GM12801 (cell line): Measurements from ENCODE around the gene MS4A7.

ENCODE experiments used
- TF ChIP-seq, protein P1 (sequence below): IDR thresholded peaks from one replicate; pipeline ENCODE4 v1.5.1; 2011; ENCODE audit warnings: control low read depth; ENCODE audit not compliant: insufficient read length; ENCODE audit errors: extremely low read depth

MS4A7 gene

DNA sequence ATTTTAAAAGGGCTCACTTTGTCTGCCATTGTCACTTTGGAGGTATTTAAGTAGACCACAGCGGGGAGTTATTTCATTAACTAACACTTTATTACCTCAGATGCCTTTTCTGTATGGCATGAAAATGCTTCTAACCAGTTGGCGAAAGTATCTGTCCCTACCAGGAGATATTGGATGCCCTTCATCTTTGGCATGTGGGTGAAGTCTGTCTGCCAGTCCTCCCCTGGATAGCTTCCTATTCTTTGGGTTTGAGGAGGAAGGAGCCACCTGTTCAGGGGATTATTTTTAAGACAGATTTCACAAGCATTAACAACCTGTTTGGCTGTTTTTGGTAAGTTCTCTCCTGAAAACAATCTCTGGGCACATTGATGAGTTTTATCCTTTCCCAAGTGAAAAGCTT is 34.2 kb upstream of the MS4A7 start:
- TF ChIP-seq, protein P1, sequence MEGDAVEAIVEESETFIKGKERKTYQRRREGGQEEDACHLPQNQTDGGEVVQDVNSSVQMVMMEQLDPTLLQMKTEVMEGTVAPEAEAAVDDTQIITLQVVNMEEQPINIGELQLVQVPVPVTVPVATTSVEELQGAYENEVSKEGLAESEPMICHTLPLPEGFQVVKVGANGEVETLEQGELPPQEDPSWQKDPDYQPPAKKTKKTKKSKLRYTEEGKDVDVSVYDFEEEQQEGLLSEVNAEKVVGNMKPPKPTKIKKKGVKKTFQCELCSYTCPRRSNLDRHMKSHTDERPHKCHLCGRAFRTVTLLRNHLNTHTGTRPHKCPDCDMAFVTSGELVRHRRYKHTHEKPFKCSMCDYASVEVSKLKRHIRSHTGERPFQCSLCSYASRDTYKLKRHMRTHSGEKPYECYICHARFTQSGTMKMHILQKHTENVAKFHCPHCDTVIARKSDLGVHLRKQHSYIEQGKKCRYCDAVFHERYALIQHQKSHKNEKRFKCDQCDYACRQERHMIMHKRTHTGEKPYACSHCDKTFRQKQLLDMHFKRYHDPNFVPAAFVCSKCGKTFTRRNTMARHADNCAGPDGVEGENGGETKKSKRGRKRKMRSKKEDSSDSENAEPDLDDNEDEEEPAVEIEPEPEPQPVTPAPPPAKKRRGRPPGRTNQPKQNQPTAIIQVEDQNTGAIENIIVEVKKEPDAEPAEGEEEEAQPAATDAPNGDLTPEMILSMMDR: no peak

DNA sequence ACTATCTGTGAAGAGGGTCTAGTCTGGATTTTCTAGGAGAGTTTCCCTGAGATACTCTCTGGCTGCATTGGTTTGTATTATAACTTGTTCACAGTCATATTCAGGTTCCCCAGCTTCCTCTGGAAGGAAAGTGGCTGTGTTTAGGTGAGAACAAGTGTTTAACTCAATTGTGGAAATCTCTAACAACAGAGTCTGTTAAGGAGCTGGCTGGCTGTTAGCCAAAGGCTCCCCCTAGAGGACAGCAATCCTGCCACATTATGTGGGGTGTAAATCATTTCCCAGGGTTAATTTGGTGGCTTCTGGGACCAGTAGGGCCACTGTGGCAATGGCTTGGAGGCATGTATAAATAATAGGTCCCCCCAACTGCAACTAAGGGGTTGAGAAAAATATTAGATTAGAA is 32.8 kb upstream of the MS4A7 start:
- TF ChIP-seq, protein P1: no peak

DNA sequence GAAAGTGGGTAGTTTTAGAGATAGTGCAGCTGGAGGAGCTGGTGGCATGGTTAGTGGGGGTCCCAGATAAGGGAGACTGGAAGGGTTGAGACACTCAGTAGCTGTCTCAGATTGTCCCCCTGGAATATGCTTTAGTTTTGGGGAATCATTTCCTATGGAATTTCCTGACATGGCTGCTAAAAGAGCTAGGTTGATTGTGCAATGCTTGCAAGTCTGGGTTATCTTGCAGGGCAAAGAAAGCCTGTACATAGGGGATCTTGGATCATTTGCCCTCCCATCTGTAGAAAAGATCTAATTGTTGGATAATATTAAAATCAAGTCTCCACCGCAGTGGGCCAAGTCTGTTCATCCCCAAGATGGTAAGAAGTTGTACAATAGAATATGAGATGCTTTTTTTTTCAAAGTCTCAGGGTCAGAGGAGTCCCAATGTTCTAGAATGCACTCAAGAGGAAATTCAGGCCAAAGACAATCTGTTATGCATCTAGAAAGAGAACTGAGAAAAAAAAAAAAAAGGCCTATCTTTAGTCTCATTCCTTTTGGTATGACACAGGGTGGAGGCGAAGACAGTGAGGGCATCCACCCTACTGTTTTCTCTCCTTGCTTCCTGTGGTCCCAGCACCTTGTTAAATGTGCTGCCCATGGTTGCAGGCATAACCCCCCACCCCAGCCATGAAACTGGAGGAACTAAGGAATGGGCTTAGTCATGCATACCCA is 31.1 kb upstream of the MS4A7 start:
- TF ChIP-seq, protein P1: no peak

DNA sequence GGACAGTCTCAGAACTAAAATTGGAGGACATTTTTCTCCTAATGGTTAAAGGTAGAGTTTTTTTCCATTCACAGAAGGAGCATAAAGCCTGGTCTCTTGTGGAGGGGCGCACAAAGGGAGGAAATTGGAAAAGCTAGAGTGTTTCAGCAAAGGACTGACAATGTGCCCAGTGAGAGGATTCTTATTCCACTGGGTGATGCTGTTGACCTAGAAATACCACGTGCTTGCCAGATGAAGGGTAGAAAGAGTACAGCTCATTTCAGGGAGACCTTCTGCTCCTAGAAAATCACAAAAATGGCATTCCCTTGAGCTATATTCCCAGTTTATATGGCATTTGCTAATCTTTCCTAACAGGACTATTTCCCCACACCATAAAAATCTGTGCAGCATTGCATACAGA is 30.2 kb upstream of the MS4A7 start:
- TF ChIP-seq, protein P1: no peak

DNA sequence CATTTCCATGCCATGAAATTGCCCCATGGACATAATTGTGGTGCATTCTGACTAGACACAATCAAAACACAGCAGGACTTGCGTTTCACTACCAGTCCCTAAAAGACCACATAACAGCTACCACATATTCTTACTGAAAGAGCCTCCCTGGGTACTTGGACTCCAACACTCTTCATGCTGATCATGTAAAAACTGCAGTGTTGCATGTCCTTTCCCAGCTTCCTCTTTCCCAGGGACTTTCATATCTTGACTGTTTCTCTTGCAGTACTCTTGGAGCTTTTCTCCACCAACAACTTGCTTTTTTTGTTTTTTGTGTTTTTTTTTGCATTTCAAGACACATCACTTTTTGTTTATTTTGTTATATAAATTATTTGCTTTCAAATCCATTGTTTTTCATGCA is 28.3 kb upstream of the MS4A7 start:
- TF ChIP-seq, protein P1: no peak

DNA sequence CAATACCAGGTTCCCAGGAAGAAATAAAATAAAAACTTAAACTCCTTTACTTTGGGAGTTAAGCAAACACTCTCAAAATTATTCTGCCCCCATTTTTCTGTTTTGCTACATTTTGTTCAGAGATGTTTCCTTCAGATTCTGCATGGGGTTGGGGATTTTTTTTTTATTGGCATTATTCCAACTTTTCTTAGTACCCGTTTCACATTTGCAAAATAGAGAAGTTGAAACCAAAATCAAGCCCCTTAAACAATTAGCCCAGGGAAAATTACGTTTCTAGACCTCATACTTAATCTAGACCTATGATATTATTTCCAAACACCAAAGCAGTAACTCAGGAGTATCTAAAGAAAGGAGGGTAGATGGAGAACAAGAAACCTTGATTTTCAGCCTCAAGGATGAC is 20.6 kb upstream of the MS4A7 start:
- TF ChIP-seq, protein P1: no peak

DNA sequence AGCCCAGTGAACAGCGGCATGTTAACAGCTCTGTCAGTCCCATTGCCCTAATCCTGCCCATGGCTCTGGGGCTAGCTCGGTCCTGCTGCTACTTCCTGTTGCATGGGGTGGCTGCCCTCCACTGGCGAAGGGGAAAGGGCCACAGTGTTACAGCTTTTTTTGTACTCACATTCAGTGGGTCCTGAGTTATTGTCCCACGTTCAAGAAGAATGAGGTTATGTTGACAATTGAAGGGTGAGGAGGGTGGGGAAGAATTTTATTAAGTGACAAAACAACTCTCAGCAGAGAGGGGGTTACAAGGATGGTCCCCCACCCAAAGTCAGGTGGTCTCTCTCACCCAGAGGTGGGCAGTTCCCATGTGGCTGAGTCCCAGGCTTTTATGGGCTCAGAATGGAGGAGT is 17.7 kb upstream of the MS4A7 start:
- TF ChIP-seq, protein P1: no peak
